Parathyroid adenoma (tissue), 2 donors: ENCODE data around the gene PDE8A.

Experiments
- H2AFZ ChIP-seq: fragments of 300-600 bp; sonication (generic); one replicate; pipeline ENCODE4 v1.7.0; 2017; ENCODE audit warnings: antibody characterized with exemption, mild to moderate bottlenecking
- H3K27ac ChIP-seq: fragments of 300-600 bp; sonication (generic); one replicate; pipeline ENCODE4 v1.7.0; 2017
- H3K27me3 ChIP-seq: fragments of 300-600 bp; sonication (generic); one replicate; pipeline ENCODE4 v1.7.0; 2017; ENCODE audit warnings: low read length; ENCODE audit not compliant: control insufficient read depth, insufficient read depth
- H3K36me3 ChIP-seq: fragments of 300-600 bp; sonication (generic); one replicate; pipeline ENCODE4 v1.7.0; 2017; ENCODE audit warnings: low read length; ENCODE audit not compliant: control insufficient read depth, insufficient read depth
- H3K4me1 ChIP-seq: fragments of 300-600 bp; sonication (generic); one replicate; pipeline ENCODE4 v1.7.0; 2017; ENCODE audit warnings: control low read depth
- H3K4me2 ChIP-seq: fragments of 300-600 bp; sonication (generic); one replicate; pipeline ENCODE4 v1.7.0; 2017; ENCODE audit warnings: low read length
- H3K4me3 ChIP-seq: fragments of 300-600 bp; sonication (generic); one replicate; pipeline ENCODE4 v1.7.0; 2017; ENCODE audit warnings: low read depth, low read length
- H3K79me2 ChIP-seq: fragments of 300-600 bp; sonication (generic); one replicate; pipeline ENCODE4 v1.7.0; 2017; ENCODE audit warnings: control low read depth
- H3K9ac ChIP-seq: fragments of 300-600 bp; sonication (generic); one replicate; pipeline ENCODE4 v1.7.0; 2017; ENCODE audit warnings: mild to moderate bottlenecking
- H3K9me3 ChIP-seq: fragments of 300-600 bp; sonication (generic); one replicate; pipeline ENCODE4 v1.7.0; 2017; ENCODE audit warnings: low read length; ENCODE audit not compliant: control insufficient read depth
- CTCF ChIP-seq: fragments of 300-600 bp; sonication (generic); IDR thresholded peaks from one replicate; pipeline ENCODE4 v1.7.0; 2017; ENCODE audit warnings: antibody characterized with exemption, mild to moderate bottlenecking
- donor health status: primary hyperparathyroidism.

The PDE8A gene

GRCh38 chr15:85142312-85142711, 160.7 kb downstream of the PDE8A start:
- no peak overlapping the region for H3K9ac ChIP-seq

GRCh38 chr15:85149465-85150129, 167.9 kb downstream of the PDE8A start:
- no peak overlapping the region for H3K9ac ChIP-seq
- no peaks in the 10 kb centered on the region for H3K4me1 ChIP-seq
- no peak overlapping the region for H3K4me3 ChIP-seq
- no peak overlapping the region for H3K4me2 ChIP-seq
- no peak overlapping the region for H2AFZ ChIP-seq
- TF ChIP-seq CTCF: no peak
- H3K79me2 ChIP-seq: no peaks in the 10 kb centered on the region
- no peaks in the 10 kb centered on the region for H3K27me3 ChIP-seq
- no peaks in the 10 kb centered on the region for H3K9me3 ChIP-seq
- no peak overlapping the region for H3K27ac ChIP-seq
- no peaks in the 10 kb centered on the region for H3K36me3 ChIP-seq

More at GRCh38 chr15:85142312-85142711, 160.7 kb downstream of the PDE8A start:
- TF ChIP-seq CTCF: no peak
- Histone ChIP-seq H3K4me1 (no peaks in the 10 kb centered on the region), H3K27ac (no peak overlapping the region), H3K4me3 (no peak overlapping the region), H3K36me3 (no peaks in the 10 kb centered on the region), H3K79me2 (no peaks in the 10 kb centered on the region), H3K27me3 (no peaks in the 10 kb centered on the region), H3K9me3 (no peaks in the 10 kb centered on the region), H3K4me2 (no peak overlapping the region), H2AFZ (no peak overlapping the region)

GRCh38 chr15:85150130-85150480, 168.4 kb downstream of the PDE8A start:
- Histone ChIP-seq H3K79me2 (no peaks in the 10 kb centered on the region), H3K4me2 (no peak overlapping the region), H3K9me3 (no peaks in the 10 kb centered on the region), H2AFZ (no peak overlapping the region), H3K27me3 (no peaks in the 10 kb centered on the region), H3K36me3 (no peaks in the 10 kb centered on the region), H3K27ac (no peak overlapping the region), H3K9ac (no peak overlapping the region), H3K4me1 (no peaks in the 10 kb centered on the region), H3K4me3 (no peak overlapping the region)
- TF ChIP-seq CTCF: no peak

GRCh38 chr15:85151145-85151544, 169.5 kb downstream of the PDE8A start:
- no peaks in the 10 kb centered on the region for H3K9me3 ChIP-seq
- H3K4me3 ChIP-seq: no peak overlapping the region
- no peak overlapping the region for H3K4me2 ChIP-seq
- H3K79me2 ChIP-seq: no peaks in the 10 kb centered on the region
- H3K36me3 ChIP-seq: no peaks in the 10 kb centered on the region
- no peak overlapping the region for H3K27ac ChIP-seq
- no peak for TF ChIP-seq CTCF
- no peaks in the 10 kb centered on the region for H3K27me3 ChIP-seq
- no peak overlapping the region for H3K9ac ChIP-seq
- no peak overlapping the region for H2AFZ ChIP-seq
- H3K4me1 ChIP-seq: no peaks in the 10 kb centered on the region

GRCh38 chr15:85151861-85152260, 170.2 kb downstream of the PDE8A start:
- Histone ChIP-seq H3K4me2 (no peak overlapping the region), H3K4me1 (no peaks in the 10 kb centered on the region), H3K4me3 (no peak overlapping the region), H3K9ac (no peak overlapping the region), H3K27me3 (no peaks in the 10 kb centered on the region), H3K9me3 (no peaks in the 10 kb centered on the region), H3K27ac (no peak overlapping the region), H2AFZ (no peak overlapping the region), H3K36me3 (no peaks in the 10 kb centered on the region), H3K79me2 (no peaks in the 10 kb centered on the region)
- no peak for TF ChIP-seq CTCF
